PC-3 (cell line): ENCODE results near the gene TARS1.

Source experiments
- EZH2 ChIP-seq: fragments of 300-600 bp; sonication (generic); IDR thresholded peaks from one replicate; pipeline ENCODE4 v1.6.1; 2017; ENCODE audit warnings: antibody characterized with exemption, mild to moderate bottlenecking, low read length; ENCODE audit not compliant: unreplicated experiment
- EZH2phosphoT487 ChIP-seq: fragments of 300-600 bp; sonication (generic); IDR thresholded peaks from 2 replicates; pipeline ENCODE4 v1.6.1; 2018; ENCODE audit warnings: mild to moderate bottlenecking, antibody characterized with exemption, low read length, borderline replicate concordance
- TF ChIP-seq, protein P1 (sequence below): fragments of 300-600 bp; sonication (generic); conservative IDR thresholded peaks from 2 replicates; pipeline ENCODE4 v1.5.1; 2017; ENCODE audit warnings: antibody characterized with exemption, low read depth, mild to moderate bottlenecking, low read length

DNA sequence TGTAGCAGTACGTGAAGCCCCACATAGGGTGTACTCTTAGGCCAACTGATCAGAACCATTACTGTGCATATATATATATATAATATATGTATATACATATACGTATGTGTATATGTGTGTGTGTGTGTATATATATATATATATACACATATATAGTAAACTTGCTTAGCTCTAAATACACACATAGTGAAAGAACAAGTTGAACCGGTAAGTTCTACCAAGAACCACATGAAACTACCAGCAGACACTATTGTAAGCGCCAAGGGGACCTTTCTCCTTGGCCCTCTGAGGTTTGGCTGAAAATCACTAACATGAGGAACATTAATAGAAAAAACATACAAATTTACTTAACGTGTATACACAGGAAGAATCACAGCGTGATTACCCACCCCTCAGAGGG lies 1.8 kb upstream of the TARS1 start:
- TF ChIP-seq, protein P1, sequence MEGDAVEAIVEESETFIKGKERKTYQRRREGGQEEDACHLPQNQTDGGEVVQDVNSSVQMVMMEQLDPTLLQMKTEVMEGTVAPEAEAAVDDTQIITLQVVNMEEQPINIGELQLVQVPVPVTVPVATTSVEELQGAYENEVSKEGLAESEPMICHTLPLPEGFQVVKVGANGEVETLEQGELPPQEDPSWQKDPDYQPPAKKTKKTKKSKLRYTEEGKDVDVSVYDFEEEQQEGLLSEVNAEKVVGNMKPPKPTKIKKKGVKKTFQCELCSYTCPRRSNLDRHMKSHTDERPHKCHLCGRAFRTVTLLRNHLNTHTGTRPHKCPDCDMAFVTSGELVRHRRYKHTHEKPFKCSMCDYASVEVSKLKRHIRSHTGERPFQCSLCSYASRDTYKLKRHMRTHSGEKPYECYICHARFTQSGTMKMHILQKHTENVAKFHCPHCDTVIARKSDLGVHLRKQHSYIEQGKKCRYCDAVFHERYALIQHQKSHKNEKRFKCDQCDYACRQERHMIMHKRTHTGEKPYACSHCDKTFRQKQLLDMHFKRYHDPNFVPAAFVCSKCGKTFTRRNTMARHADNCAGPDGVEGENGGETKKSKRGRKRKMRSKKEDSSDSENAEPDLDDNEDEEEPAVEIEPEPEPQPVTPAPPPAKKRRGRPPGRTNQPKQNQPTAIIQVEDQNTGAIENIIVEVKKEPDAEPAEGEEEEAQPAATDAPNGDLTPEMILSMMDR = no peak
- TF ChIP-seq EZH2phosphoT487 (no peak), EZH2 (no peak)
